Trophoblast cell (in vitro differentiated cells and primary cell): Measurements from ENCODE around the gene CES2.

Experiments
- DNase-seq, 2 donors: peaks; one replicate each; pipeline ENCODE4 v3.0.0-alpha.2; 2016
- H2AFZ ChIP-seq: 2 replicates; pipeline ENCODE4 v1.6.1; 2013; ENCODE audit warnings: low read length, moderate library complexity, mild to moderate bottlenecking; ENCODE audit not compliant: insufficient read depth, poor library complexity
- H2AK5ac ChIP-seq: 2 replicates; pipeline ENCODE4 v1.6.1; 2013; ENCODE audit warnings: mild to moderate bottlenecking, low read length
- H2BK120ac ChIP-seq: 2 replicates; pipeline ENCODE4 v1.6.1; 2013; ENCODE audit warnings: low read length, mild to moderate bottlenecking, moderate library complexity; ENCODE audit not compliant: insufficient read depth, poor library complexity
- H2BK12ac ChIP-seq: 2 replicates; pipeline ENCODE4 v1.6.1; 2013; ENCODE audit warnings: mild to moderate bottlenecking, low read length, moderate library complexity
- H2BK5ac ChIP-seq: 2 replicates; pipeline ENCODE4 v1.6.1; 2013; ENCODE audit warnings: low read length, low read depth, moderate library complexity, mild to moderate bottlenecking; ENCODE audit not compliant: poor library complexity
- H3K14ac ChIP-seq: 2 replicates; pipeline ENCODE4 v1.6.1; 2013; ENCODE audit warnings: mild to moderate bottlenecking, low read length
- H3K18ac ChIP-seq: 2 replicates; pipeline ENCODE4 v1.6.1; 2013; ENCODE audit warnings: mild to moderate bottlenecking, low read length
- H3K23ac ChIP-seq: 2 replicates; pipeline ENCODE4 v1.6.1; 2013; ENCODE audit warnings: low read length
- H3K27ac ChIP-seq: 2 replicates; pipeline ENCODE4 v1.5.1; 2013; ENCODE audit warnings: low read depth, mild to moderate bottlenecking, inconsistent platforms, low read length, moderate library complexity
- H3K27me3 ChIP-seq: 2 replicates; pipeline ENCODE4 v1.6.1; 2013; ENCODE audit warnings: inconsistent platforms, mild to moderate bottlenecking, low read length, moderate library complexity; ENCODE audit not compliant: insufficient read depth
- H3K36me3 ChIP-seq, 2 experiments: 1 replicate in 1 of 2; 2 replicates in 1 of 2; pipeline ENCODE4 v1.6.1; 2013; ENCODE audit warnings: low read length in 2 of 2, mild to moderate bottlenecking in 2 of 2, moderate library complexity in 1 of 2; ENCODE audit not compliant: insufficient read depth in 2 of 2, control insufficient read depth in 1 of 2
- H3K4ac ChIP-seq: 2 replicates; pipeline ENCODE4 v1.6.1; 2013; ENCODE audit warnings: low read depth, mild to moderate bottlenecking, low read length, moderate library complexity
- H3K4me1 ChIP-seq, 2 experiments: 1 replicate in 1 of 2; 2 replicates in 1 of 2; pipeline ENCODE4 v1.6.1; 2013; ENCODE audit warnings: low read length in 2 of 2, mild to moderate bottlenecking in 2 of 2, moderate library complexity in 1 of 2; ENCODE audit not compliant: insufficient read depth in 2 of 2, control insufficient read depth in 1 of 2
- H3K4me2 ChIP-seq: 2 replicates; pipeline ENCODE4 v1.6.1; 2013; ENCODE audit warnings: inconsistent platforms, mild to moderate bottlenecking, low read length, moderate library complexity
- H3K4me3 ChIP-seq: 2 replicates; pipeline ENCODE4 v1.5.1; 2013; ENCODE audit warnings: mild to moderate bottlenecking, low read depth, low read length, inconsistent platforms
- H3K79me1 ChIP-seq: one replicate; pipeline ENCODE4 v1.6.1; 2013; ENCODE audit warnings: low read length
- H3K79me2 ChIP-seq: 2 replicates; pipeline ENCODE4 v1.6.1; 2013; ENCODE audit warnings: low read length, mild to moderate bottlenecking; ENCODE audit not compliant: control insufficient read depth, insufficient read depth, poor library complexity
- H3K9ac ChIP-seq: 2 replicates; pipeline ENCODE4 v1.6.1; 2013; ENCODE audit warnings: mild to moderate bottlenecking, low read length
- H3K9me3 ChIP-seq: 2 replicates; pipeline ENCODE4 v1.6.1; 2013; ENCODE audit warnings: low read depth, mild to moderate bottlenecking, control low read depth, inconsistent platforms, low read length; ENCODE audit not compliant: insufficient read depth
- H4K12ac ChIP-seq: 2 replicates; pipeline ENCODE4 v1.6.1; 2013; ENCODE audit warnings: low read depth, mild to moderate bottlenecking, low read length, moderate library complexity
- H4K8ac ChIP-seq: 2 replicates; pipeline ENCODE4 v1.6.1; 2013; ENCODE audit warnings: low read depth, mild to moderate bottlenecking, low read length, moderate library complexity
- H4K91ac ChIP-seq: one replicate; pipeline ENCODE4 v1.6.1; 2013; ENCODE audit warnings: low read depth, mild to moderate bottlenecking, low read length, moderate library complexity
- WGBS: extraction: QIAGEN DNeasy Blood & Tissue Kit; methylation state at CpG from one replicate; pipeline ENCODE4 v1.1.7; 2013; ENCODE audit warnings: missing lambda C conversion rate; ENCODE audit not compliant: insufficient read length, insufficient coverage; ENCODE audit errors: extremely low coverage; 5-methylcytosine and 5-hydroxymethylcytosine counted together

The CES2 gene

GRCh38 chr16:66949472-66949871 is 14.2 kb downstream of the CES2 start:
- H2BK12ac ChIP-seq, result no peak overlapping the region
- no peak overlapping the region for H4K8ac ChIP-seq
- H3K79me2 ChIP-seq, result no peaks in the 10 kb centered on the region

GRCh38 chr16:66950437-66950836 is 15.1 kb downstream of the CES2 start:
- no peak overlapping the region for H3K18ac ChIP-seq
- H3K27me3 ChIP-seq, result peaks cover 21% of the 10 kb centered on the region
- H3K4ac ChIP-seq, result no peak overlapping the region
- H3K4me3 ChIP-seq, result no peak overlapping the region
- no peaks in the 10 kb centered on the region for H3K79me2 ChIP-seq
- peaks cover 1% of the 10 kb centered on the region for H3K9me3 ChIP-seq
- no peaks in the 10 kb centered on the region for H3K4me1 ChIP-seq
- WGBS, result no CpG with 5 or more reads among the region's 2 CpGs
- H3K4me2 ChIP-seq, result no peak overlapping the region
- H3K27ac ChIP-seq, result no peak overlapping the region
- DNase-seq, result no peak
- no peak overlapping the region for H3K23ac ChIP-seq
- H3K14ac ChIP-seq, result no peak overlapping the region
- H2BK12ac ChIP-seq, result no peak overlapping the region
- H4K91ac ChIP-seq, result no peak overlapping the region
- no peak overlapping the region for H2BK5ac ChIP-seq
- H4K8ac ChIP-seq, result no peak overlapping the region
- H2AFZ ChIP-seq, result no peak overlapping the region
- no peaks in the 10 kb centered on the region for H3K79me1 ChIP-seq
- peak overlapping the region; percentile 59 for H3K9ac ChIP-seq
- no peaks in the 10 kb centered on the region for H3K36me3 ChIP-seq
- no peak overlapping the region for H4K12ac ChIP-seq
- H2BK120ac ChIP-seq, result no peak overlapping the region
- no peak overlapping the region for H2AK5ac ChIP-seq

More at GRCh38 chr16:66949472-66949871, 14.2 kb downstream of the CES2 start:
- no peak for DNase-seq
- Histone ChIP-seq H4K91ac (no peak overlapping the region), H3K23ac (no peak overlapping the region), H3K36me3 (no peaks in the 10 kb centered on the region), H2AK5ac (no peak overlapping the region), H3K79me1 (no peaks in the 10 kb centered on the region), H2BK5ac (no peak overlapping the region), H3K9ac (no peak overlapping the region), H3K4ac (no peak overlapping the region), H3K18ac (no peak overlapping the region), H3K14ac (no peak overlapping the region), H3K4me2 (no peak overlapping the region), H2AFZ (no peak overlapping the region), H3K4me3 (no peak overlapping the region), H2BK120ac (no peak overlapping the region), H3K27ac (no peak overlapping the region), H3K27me3 (peaks cover 21% of the 10 kb centered on the region), H3K9me3 (peaks cover 1% of the 10 kb centered on the region), H3K4me1 (no peaks in the 10 kb centered on the region), H4K12ac (no peak overlapping the region)
- no CpG with 5 or more reads among the region's 6 CpGs for WGBS

- no peak overlapping the region for H4K91ac ChIP-seq
- no peak overlapping the region for H2BK5ac ChIP-seq
- H3K18ac ChIP-seq, result no peak overlapping the region
- H3K36me3 ChIP-seq, result no peaks in the 10 kb centered on the region
- H3K23ac ChIP-seq, result no peak overlapping the region
- no peak overlapping the region for H4K8ac ChIP-seq
- peaks cover 21% of the 10 kb centered on the region for H3K27me3 ChIP-seq
- H2AK5ac ChIP-seq, result no peak overlapping the region
- no peaks in the 10 kb centered on the region for H3K4me1 ChIP-seq
- no peaks in the 10 kb centered on the region for H3K79me1 ChIP-seq
- H3K9me3 ChIP-seq, result peaks cover 1% of the 10 kb centered on the region
- H3K79me2 ChIP-seq, result no peaks in the 10 kb centered on the region
- H3K9ac ChIP-seq, result no peak overlapping the region
- WGBS, result no CpG with 5 or more reads among the region's 4 CpGs
- no peak overlapping the region for H4K12ac ChIP-seq
- no peak overlapping the region for H3K14ac ChIP-seq
- H3K4me2 ChIP-seq, result no peak overlapping the region
- DNase-seq, result no peak
- H3K4ac ChIP-seq, result no peak overlapping the region
- no peak overlapping the region for H2BK12ac ChIP-seq
- H2BK120ac ChIP-seq, result no peak overlapping the region
- no peak overlapping the region for H3K27ac ChIP-seq
- no peak overlapping the region for H2AFZ ChIP-seq
- H3K4me3 ChIP-seq, result no peak overlapping the region
Measured at GRCh38 chr16:66950971-66951790, 15.9 kb downstream of the CES2 start.

GRCh38 chr16:66952430-66953110 is 17.3 kb downstream of the CES2 start:
- no peak overlapping the region for H4K8ac ChIP-seq
- no peak overlapping the region for H4K91ac ChIP-seq
- H2BK5ac ChIP-seq, result no peak overlapping the region
- H3K14ac ChIP-seq, result no peak overlapping the region
- no peak for DNase-seq
- no peak overlapping the region for H3K27ac ChIP-seq
- H4K12ac ChIP-seq, result no peak overlapping the region
- H3K79me1 ChIP-seq, result no peaks in the 10 kb centered on the region
- H2AFZ ChIP-seq, result no peak overlapping the region
- H3K9ac ChIP-seq, result no peak overlapping the region
- H3K9me3 ChIP-seq, result peaks cover 1% of the 10 kb centered on the region
- H2BK12ac ChIP-seq, result no peak overlapping the region
- H2AK5ac ChIP-seq, result no peak overlapping the region
- H3K4me1 ChIP-seq, result no peaks in the 10 kb centered on the region
- WGBS, result no CpG with 5 or more reads among the region's 7 CpGs
- H3K79me2 ChIP-seq, result no peaks in the 10 kb centered on the region
- peaks cover 19% of the 10 kb centered on the region for H3K27me3 ChIP-seq
- no peaks in the 10 kb centered on the region for H3K36me3 ChIP-seq
- no peak overlapping the region for H3K4ac ChIP-seq
- H3K4me2 ChIP-seq, result no peak overlapping the region
- H2BK120ac ChIP-seq, result no peak overlapping the region
- no peak overlapping the region for H3K4me3 ChIP-seq
- H3K23ac ChIP-seq, result no peak overlapping the region
- H3K18ac ChIP-seq, result no peak overlapping the region
